Measurements from ENCODE around the gene TCERG1L.

Gene TCERG1L

GRCh38 chr10:131067690-131068089, 243.8 kb downstream of the TCERG1L start:
- Histone ChIP-seq H3K27me3 (ENCODE audit: insufficient read depth, poor library complexity, severe bottlenecking) (no peaks in the 10 kb centered on the region), H3K27ac (replicated peaks) (no peak overlapping the region), H3K4me3 (replicated peaks; ENCODE audit: insufficient read depth, low read length) (no peak overlapping the region)
- DNase-seq (ENCODE audit: low read depth in 1 of 2, low spot score in 1 of 2), result no peak
- TF ChIP-seq SPI1 (IDR thresholded peaks at IDR 0.05; ENCODE audit: borderline replicate concordance, low read depth) (no peak), POLR2AphosphoS5 (IDR thresholded peaks at IDR 0.05; ENCODE audit: low read depth) (no peak), REST (IDR thresholded peaks at IDR 0.05; ENCODE audit: insufficient replicate concordance, low read depth) (no peak), CTCF (IDR thresholded peaks at IDR 0.05; ENCODE audit: insufficient read depth, low read length) (no peak), GABPA (IDR thresholded peaks at IDR 0.05; ENCODE audit: low read depth) (no peak)

DNA sequence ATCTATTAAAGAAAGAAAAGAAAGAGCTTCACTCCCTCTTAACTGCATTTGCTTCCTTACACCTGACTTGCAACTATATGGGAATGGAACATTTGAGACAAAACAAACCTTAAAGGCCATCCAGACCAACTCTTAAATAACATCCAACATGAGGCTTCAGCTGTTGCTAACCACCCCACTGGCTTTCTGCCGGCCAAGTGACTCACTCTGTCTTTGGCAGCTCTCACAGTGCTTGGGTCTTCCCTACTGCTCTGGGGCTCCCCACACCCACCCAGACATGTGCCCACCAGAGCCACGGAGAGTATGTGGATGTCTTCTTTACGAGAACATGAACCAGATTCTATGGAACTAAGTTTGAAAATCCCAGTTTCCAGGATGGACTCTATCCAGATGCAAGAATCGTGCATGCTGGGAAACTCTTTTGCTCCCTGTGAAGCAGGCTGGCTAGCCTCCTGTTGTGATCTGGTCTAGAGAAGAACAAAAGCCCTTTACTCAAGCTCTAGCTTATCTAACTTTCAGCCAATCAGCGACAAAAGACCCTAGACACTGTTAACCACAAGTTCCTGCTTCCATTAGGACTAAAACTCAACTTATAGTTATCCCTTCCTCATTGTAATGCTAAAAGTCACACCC, 245.7 kb downstream of the TCERG1L start:
- TF ChIP-seq REST (IDR thresholded peaks at IDR 0.05; ENCODE audit: insufficient replicate concordance, low read depth) (no peak), SPI1 (IDR thresholded peaks at IDR 0.05; ENCODE audit: borderline replicate concordance, low read depth) (no peak), POLR2AphosphoS5 (IDR thresholded peaks at IDR 0.05; ENCODE audit: low read depth) (no peak), GABPA (IDR thresholded peaks at IDR 0.05; ENCODE audit: low read depth) (no peak)
- no peak for DNase-seq (ENCODE audit: low read depth in 1 of 2, low spot score in 1 of 2)

DNA sequence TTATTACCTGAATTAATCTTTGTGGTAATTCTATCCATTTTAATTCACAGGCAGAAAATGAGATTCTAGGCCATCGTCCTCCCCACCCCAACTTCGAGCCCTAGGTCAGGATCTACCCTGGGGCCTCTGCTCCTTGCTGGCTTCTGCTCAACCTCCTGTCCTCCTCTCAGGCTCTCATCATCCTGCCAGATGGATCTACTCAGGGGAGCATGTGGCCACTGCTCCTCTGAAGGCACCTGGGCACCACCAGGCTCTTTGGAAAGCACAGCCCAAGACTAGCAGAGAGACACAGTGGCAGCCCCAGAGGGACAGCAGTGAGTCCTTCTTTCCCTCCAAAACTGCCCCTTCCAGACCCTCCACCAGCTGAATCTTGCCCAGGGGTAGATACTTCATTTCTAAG, 248.2 kb downstream of the TCERG1L start:
- H3K27me3 ChIP-seq (ENCODE audit: insufficient read depth, poor library complexity, severe bottlenecking), result no peaks in the 10 kb centered on the region
- H3K27ac ChIP-seq (replicated peaks), result no peak overlapping the region
- TF ChIP-seq GABPA (IDR thresholded peaks at IDR 0.05; ENCODE audit: low read depth), result no peak
- TF ChIP-seq SPI1 (IDR thresholded peaks at IDR 0.05; ENCODE audit: borderline replicate concordance, low read depth), result no peak
- TF ChIP-seq REST (IDR thresholded peaks at IDR 0.05; ENCODE audit: insufficient replicate concordance, low read depth), result no peak
- TF ChIP-seq CTCF (IDR thresholded peaks at IDR 0.05; ENCODE audit: insufficient read depth, low read length), result no peak
- no peak for TF ChIP-seq POLR2AphosphoS5 (IDR thresholded peaks at IDR 0.05; ENCODE audit: low read depth)
- H3K4me3 ChIP-seq (replicated peaks; ENCODE audit: insufficient read depth, low read length), result no peak overlapping the region
- DNase-seq (ENCODE audit: low read depth in 1 of 2, low spot score in 1 of 2), result no peak

More for the DNA sequence above, 245.7 kb downstream of the TCERG1L start:
- H3K4me3 ChIP-seq (replicated peaks; ENCODE audit: insufficient read depth, low read length), result no peak overlapping the region
- no peaks in the 10 kb centered on the region for H3K27me3 ChIP-seq (ENCODE audit: insufficient read depth, poor library complexity, severe bottlenecking)
- no peak overlapping the region for H3K27ac ChIP-seq (replicated peaks)
